PFSK-1 (cell line): ENCODE data around the gene EFCAB6.

Source experiments
- POLR2AphosphoS5 ChIP-seq: IDR thresholded peaks from 2 replicates; pipeline ENCODE4 v1.6.1; 2012; ENCODE audit warnings: low read depth, mild to moderate bottlenecking, control low read depth, low read length, moderate library complexity
- SIN3A ChIP-seq: IDR thresholded peaks from 2 replicates; pipeline ENCODE4 v1.6.1; 2012; ENCODE audit warnings: mild to moderate bottlenecking, low read length, moderate library complexity, borderline replicate concordance; ENCODE audit not compliant: insufficient read depth
- TF ChIP-seq, protein P1 (sequence below), 2 experiments: IDR thresholded peaks; 2 replicates each; pipeline versions ENCODE4 v1.6.1 to v1.8.0; 2011 to 2012; ENCODE audit warnings: low read depth in 2 of 2, low read length in 2 of 2, control low read depth in 1 of 2, inconsistent platforms in 1 of 2, mild to moderate bottlenecking in 1 of 2, moderate library complexity in 1 of 2; ENCODE audit not compliant: insufficient read depth in 1 of 2

DNA sequence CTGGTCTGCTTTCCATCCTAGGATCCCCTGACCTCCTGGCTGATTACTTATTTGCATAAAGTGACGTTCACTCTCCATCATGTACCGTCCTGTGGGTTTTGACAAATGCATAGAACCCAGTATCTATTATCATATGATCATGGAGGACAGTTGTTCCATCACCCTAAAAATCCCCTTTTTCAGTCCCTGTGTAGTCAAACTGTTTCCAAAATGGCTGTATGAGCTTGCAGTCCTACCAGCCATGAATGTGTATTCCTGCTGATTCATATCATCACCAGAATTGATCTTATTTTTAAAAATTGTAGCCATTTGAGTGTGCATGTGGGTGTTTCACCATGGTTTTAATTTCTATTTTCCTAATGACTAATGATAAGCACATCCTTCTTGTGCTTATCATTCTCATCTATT is 291.5 kb downstream of the EFCAB6 start:
- no peak for TF ChIP-seq SIN3A
- TF ChIP-seq POLR2AphosphoS5: no peak
- TF ChIP-seq, protein P1, sequence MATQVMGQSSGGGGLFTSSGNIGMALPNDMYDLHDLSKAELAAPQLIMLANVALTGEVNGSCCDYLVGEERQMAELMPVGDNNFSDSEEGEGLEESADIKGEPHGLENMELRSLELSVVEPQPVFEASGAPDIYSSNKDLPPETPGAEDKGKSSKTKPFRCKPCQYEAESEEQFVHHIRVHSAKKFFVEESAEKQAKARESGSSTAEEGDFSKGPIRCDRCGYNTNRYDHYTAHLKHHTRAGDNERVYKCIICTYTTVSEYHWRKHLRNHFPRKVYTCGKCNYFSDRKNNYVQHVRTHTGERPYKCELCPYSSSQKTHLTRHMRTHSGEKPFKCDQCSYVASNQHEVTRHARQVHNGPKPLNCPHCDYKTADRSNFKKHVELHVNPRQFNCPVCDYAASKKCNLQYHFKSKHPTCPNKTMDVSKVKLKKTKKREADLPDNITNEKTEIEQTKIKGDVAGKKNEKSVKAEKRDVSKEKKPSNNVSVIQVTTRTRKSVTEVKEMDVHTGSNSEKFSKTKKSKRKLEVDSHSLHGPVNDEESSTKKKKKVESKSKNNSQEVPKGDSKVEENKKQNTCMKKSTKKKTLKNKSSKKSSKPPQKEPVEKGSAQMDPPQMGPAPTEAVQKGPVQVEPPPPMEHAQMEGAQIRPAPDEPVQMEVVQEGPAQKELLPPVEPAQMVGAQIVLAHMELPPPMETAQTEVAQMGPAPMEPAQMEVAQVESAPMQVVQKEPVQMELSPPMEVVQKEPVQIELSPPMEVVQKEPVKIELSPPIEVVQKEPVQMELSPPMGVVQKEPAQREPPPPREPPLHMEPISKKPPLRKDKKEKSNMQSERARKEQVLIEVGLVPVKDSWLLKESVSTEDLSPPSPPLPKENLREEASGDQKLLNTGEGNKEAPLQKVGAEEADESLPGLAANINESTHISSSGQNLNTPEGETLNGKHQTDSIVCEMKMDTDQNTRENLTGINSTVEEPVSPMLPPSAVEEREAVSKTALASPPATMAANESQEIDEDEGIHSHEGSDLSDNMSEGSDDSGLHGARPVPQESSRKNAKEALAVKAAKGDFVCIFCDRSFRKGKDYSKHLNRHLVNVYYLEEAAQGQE (IDR thresholded peaks at IDR 0.05; ENCODE audit: insufficient read depth in 1 of 2, low read depth in 2 of 2, low read length in 2 of 2): no peak
